Esophagus muscularis mucosa (tissue), 4 donors: ENCODE data around the gene IL17B. TPM values are rescaled to one million over a fixed set of nuclear protein-coding genes. Genes with fewer than 3 reads are reported as not detected.
"Not testable (repeated sequence)": the region's sequence is repeated elsewhere in the genome, so short reads cannot be mapped to it uniquely, and the experiment has no call there.

ENCODE experiments used
- DNase-seq: peaks from one replicate; pipeline ENCODE4 v3.0.0-alpha.2; 2017; ENCODE audit errors: extremely low spot score
- H3K27ac ChIP-seq, 4 donors: fragments of 200-600 bp; sonication (generic); replicated peaks in 1 of 4; 1 replicate in 3 of 4; 2 replicates in 1 of 4; pipeline ENCODE4 v1.5.1; 2016 to 2019; ENCODE audit warnings: mild to moderate bottlenecking in 1 of 4
- H3K27me3 ChIP-seq, 4 donors: fragments of 200-600 bp; sonication (generic); one replicate each; pipeline versions ENCODE4 v1.5.1 to v1.6.0; 2016 to 2019
- H3K36me3 ChIP-seq, 4 donors: fragments of 200-600 bp; sonication (generic); one replicate each; pipeline ENCODE4 v1.5.1; 2016 to 2019
- H3K4me1 ChIP-seq, 4 donors: fragments of 200-600 bp; sonication (generic); one replicate each; pipeline ENCODE4 v1.5.1; 2016 to 2019
- H3K4me3 ChIP-seq, 4 donors: fragments of 200-600 bp; sonication (generic); 1 replicate in 2 of 4; 2 replicates in 2 of 4; pipeline ENCODE4 v1.5.1; 2016 to 2019; ENCODE audit warnings: mild to moderate bottlenecking in 4 of 4, moderate library complexity in 1 of 4
- H3K9me3 ChIP-seq, 4 donors: fragments of 200-600 bp; sonication (generic); 1 replicate in 3 of 4; 2 replicates in 1 of 4; pipeline ENCODE4 v1.5.1; 2016 to 2019
- EP300 ChIP-seq: sonication (generic); formaldehyde crosslinking; IDR thresholded peaks from one replicate; pipeline ENCODE4 v1.6.1; 2017; ENCODE audit warnings: antibody characterized with exemption
- POLR2A ChIP-seq: fragments of 450-650 bp; IDR thresholded peaks from one replicate; pipeline ENCODE4 v1.6.1; 2017; ENCODE audit warnings: antibody characterized with exemption, moderate library complexity, mild to moderate bottlenecking, low read depth
- POLR2AphosphoS5 ChIP-seq, 2 donors: sonication (generic); formaldehyde crosslinking; IDR thresholded peaks; one replicate each; pipeline ENCODE4 v1.6.1; 2017; ENCODE audit warnings: antibody characterized with exemption in 2 of 2
- WGBS: methylation state at CpG from one replicate; pipeline ENCODE4 v1.1.5; 2018; 5-methylcytosine and 5-hydroxymethylcytosine counted together
- intact Hi-C: fragments of 100-400 bp; cut with DNase I; formaldehyde crosslinking; loops from one replicate; pipeline ENCODE4 v1.15.1; 2023
- total RNA-seq, 4 donors: library from RNA; depleted of rRNA; stranded (reverse); fragments of >200 nt; gene quantifications; one replicate each; pipeline versions ENCODE4 v1.1.0 to v1.2.1, GENCODE V29; 2016
- TF ChIP-seq, protein P1 (sequence below), 3 experiments: fragments of 200-600 bp in 2 of 3; fragments of 450-650 bp in 1 of 3; sonication (generic) in 2 of 3; IDR thresholded peaks; one replicate each; pipeline ENCODE4 v1.5.1; 2017 to 2019; ENCODE audit warnings: antibody characterized with exemption in 3 of 3, mild to moderate bottlenecking in 2 of 3, moderate library complexity in 1 of 3

IL17B gene
- total RNA-seq, 4 donors from 2014 or later, result 2.5 to 20.3 (median 8.0) TPM

GRCh38 chr5:149392718-149393117 lies 13.6 kb upstream of the IL17B start:
- peak in 1 of 2 donors; percentile 13 for TF ChIP-seq POLR2AphosphoS5 (IDR thresholded peaks at IDR 0.05)
- TF ChIP-seq, protein P1, sequence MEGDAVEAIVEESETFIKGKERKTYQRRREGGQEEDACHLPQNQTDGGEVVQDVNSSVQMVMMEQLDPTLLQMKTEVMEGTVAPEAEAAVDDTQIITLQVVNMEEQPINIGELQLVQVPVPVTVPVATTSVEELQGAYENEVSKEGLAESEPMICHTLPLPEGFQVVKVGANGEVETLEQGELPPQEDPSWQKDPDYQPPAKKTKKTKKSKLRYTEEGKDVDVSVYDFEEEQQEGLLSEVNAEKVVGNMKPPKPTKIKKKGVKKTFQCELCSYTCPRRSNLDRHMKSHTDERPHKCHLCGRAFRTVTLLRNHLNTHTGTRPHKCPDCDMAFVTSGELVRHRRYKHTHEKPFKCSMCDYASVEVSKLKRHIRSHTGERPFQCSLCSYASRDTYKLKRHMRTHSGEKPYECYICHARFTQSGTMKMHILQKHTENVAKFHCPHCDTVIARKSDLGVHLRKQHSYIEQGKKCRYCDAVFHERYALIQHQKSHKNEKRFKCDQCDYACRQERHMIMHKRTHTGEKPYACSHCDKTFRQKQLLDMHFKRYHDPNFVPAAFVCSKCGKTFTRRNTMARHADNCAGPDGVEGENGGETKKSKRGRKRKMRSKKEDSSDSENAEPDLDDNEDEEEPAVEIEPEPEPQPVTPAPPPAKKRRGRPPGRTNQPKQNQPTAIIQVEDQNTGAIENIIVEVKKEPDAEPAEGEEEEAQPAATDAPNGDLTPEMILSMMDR (IDR thresholded peaks at IDR 0.05), result no peak
- WGBS, result 82% methylated on average over 19 of the region's 19 CpGs
- Histone ChIP-seq H3K27ac (peak overlapping the region; percentile 92 to 97 (median 96)), H3K4me1 (peaks cover 21 to 53% (median 51%) of the 10 kb centered on the region in 4 donors), H3K36me3 (no peaks in the 10 kb centered on the region), H3K4me3 (no peak overlapping the region), H3K9me3 (no peaks in the 10 kb centered on the region), H3K27me3 (no peaks in the 10 kb centered on the region)
- DNase-seq, result no peak
- intact Hi-C loops, result no loop called here

DNA sequence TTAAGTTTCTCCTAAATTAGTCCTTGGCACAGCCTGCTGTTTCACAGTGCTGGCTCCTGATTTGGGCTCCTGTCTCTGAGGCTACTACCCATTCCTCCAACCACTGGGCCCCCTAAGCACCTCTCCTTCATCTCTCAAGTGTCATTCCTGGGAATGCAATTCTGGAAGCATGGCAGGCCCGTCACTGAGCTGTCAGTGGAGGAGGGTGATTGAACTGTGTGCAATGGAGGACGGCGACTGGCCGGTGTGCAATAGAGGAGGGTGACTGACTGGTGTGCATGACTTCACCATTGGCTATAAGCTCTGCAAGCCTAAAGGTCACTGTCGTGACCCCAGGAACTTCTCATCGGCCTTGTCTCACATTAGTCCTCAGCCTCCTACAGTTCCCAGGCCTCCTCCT lies 12.4 kb upstream of the IL17B start:
- Histone ChIP-seq H3K9me3 (no peaks in the 10 kb centered on the region), H3K27ac (peak overlapping the region; percentile 92 to 97 (median 96)), H3K27me3 (no peaks in the 10 kb centered on the region), H3K4me1 (peaks cover 33 to 65% (median 63%) of the 10 kb centered on the region in 4 donors), H3K36me3 (no peaks in the 10 kb centered on the region), H3K4me3 (no peak overlapping the region)
- 75% methylated on average over 3 of the region's 6 CpGs for WGBS
- intact Hi-C loops, result no loop called here
- DNase-seq, result no peak
- TF ChIP-seq EP300 (no peak), POLR2AphosphoS5 (IDR thresholded peaks at IDR 0.05) (no peak), POLR2A (no peak)
- TF ChIP-seq, protein P1 (IDR thresholded peaks at IDR 0.05), result no peak

- H3K27ac ChIP-seq, result peak overlapping the region; percentile 92 to 97 (median 96)
- H3K9me3 ChIP-seq, H3K27me3 ChIP-seq, DNase-seq, intact Hi-C loops, H3K36me3 ChIP-seq, H3K4me3 ChIP-seq: not testable (repeated sequence)
- H3K4me1 ChIP-seq, result peaks cover 37 to 70% (median 67%) of the 10 kb centered on the region in 4 donors
- WGBS, result 78% methylated on average over 6 of the region's 6 CpGs
Measured at GRCh38 chr5:149391076-149391475, 12.0 kb upstream of the IL17B start.

DNA sequence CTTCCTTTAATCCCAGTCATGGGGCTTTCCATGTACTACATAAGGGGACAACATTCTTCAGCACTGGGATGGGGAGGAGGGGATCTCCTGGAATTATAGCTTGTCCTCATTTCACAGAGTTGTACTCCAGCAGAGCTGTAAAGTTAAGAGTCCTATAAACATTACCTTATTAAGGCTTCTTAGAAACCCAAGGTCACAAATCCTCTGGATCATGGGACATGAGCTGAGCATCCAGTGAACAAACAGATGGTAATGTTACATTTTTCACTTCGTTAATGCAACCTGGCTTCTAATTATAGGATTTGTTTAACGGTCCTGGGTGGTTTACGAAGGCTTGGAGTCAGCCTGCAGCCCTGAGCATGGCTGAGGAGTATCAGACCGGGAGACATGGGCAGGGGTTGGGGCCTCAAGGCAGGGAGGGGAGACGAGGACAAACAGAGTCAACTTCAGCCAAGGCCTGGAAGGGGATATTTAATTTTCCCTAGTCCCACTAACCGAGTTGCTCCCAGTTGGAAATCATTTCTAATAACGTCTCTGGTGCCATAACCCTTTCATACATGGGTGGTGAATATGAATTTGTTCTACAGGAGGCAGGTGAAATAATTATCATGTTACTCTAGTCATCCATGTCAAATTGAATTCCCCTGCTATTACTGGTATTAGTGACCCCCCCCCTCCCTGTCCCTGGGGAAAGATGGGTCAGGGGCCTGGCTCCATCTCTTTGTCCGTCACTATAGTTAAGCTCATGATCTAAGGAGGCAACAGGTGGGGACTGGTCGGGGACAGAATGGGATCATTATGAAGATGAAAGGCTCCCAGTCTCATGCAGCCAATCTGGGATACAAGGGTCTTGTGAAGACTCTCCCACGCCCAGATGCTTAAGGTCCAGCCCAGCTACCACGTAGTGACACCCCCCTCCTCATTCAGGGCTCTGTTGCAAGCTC lies 10.7 kb upstream of the IL17B start:
- TF ChIP-seq EP300, result peak; percentile 89
- TF ChIP-seq, protein P1 (IDR thresholded peaks at IDR 0.05), result no peak
- peak in 1 of 2 donors; percentile 84 for TF ChIP-seq POLR2AphosphoS5 (IDR thresholded peaks at IDR 0.05)
- no peak for TF ChIP-seq POLR2A
- Histone ChIP-seq H3K36me3 (no peaks in the 10 kb centered on the region), H3K4me1 (peaks cover 47 to 82% (median 78%) of the 10 kb centered on the region in 4 donors), H3K27me3 (no peaks in the 10 kb centered on the region), H3K9me3 (no peaks in the 10 kb centered on the region), H3K4me3 (peak overlapping the region in 2 of 4 donors; percentile 9 to 18), H3K27ac (peak overlapping the region; percentile 92 to 97 (median 96))
- no peak for DNase-seq
- intact Hi-C loops, result no loop called here
- 41% methylated on average over 10 of the region's 11 CpGs for WGBS

GRCh38 chr5:149388498-149389190 lies 9.6 kb upstream of the IL17B start:
- H3K36me3 ChIP-seq, result no peaks in the 10 kb centered on the region
- no peaks in the 10 kb centered on the region for H3K9me3 ChIP-seq
- intact Hi-C loops, result no loop called here
- H3K27me3 ChIP-seq, result no peaks in the 10 kb centered on the region
- 72% methylated on average over 7 of the region's 7 CpGs for WGBS
- no peak overlapping the region for H3K4me3 ChIP-seq
- TF ChIP-seq, protein P1 (IDR thresholded peaks at IDR 0.05), result no peak
- TF ChIP-seq EP300 (no peak), POLR2A (no peak), POLR2AphosphoS5 (IDR thresholded peaks at IDR 0.05) (no peak)
- DNase-seq, result no peak
- H3K27ac ChIP-seq, result peak overlapping the region; percentile 92 to 97 (median 96)
- peaks cover 59 to 94% (median 90%) of the 10 kb centered on the region in 4 donors for H3K4me1 ChIP-seq
